GM19324 (cell line): ENCODE measurements around the gene SKP1.

Experiments
- ATAC-seq: cut with Tn5 transposase; IDR thresholded peaks from one replicate; pipeline ENCODE4 v1.9.1; 2021; ENCODE audit warnings: mild to moderate bottlenecking, moderate library complexity; ENCODE audit not compliant: unreplicated experiment, low FRiP score

The SKP1 gene

DNA sequence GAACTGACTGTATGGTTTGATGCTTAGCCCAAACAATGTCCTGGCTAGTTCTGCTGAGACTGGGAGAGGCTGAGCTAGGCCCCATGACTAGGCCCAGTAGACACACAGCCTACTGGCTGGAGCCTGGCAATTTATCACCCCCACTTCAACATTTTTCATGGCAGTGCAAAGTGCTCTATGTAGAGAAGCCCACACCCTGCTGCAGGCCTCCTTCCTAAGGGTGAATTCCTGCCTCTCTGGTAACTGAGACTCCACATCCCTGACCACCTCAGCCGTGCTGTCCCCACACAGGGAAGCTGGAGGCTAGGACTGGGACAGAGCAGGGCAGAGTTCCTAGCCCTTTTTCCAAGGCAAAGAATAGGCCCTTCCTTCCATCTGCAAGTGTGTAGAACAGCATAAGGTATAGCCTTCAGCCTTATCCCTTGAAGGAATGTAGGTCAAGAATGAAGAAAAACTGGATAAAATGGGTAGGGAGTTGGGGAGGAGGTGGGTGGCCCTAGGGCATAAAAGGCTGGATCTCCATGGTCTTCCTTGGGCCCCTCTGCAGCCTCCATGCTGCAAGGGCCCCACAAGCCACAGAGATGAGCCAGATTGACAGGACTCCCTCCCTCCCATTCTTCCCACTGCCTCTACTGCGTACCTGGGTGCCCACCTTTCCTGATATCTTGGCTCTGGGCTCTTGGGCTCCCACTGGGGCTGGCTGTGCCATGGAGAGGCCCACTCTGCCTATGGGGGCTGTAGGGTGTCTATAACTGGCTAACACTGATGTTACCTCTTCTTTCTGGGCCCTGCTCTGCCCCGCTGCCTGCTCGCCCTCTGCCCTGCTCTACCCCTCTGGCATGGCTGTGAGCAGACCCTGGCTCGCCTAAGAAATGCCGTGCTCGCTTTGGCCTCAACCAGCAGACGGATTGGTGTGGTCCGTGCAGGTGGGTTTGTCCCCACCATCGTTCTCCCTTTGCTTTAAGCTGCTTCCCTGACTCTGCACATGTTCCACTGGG lies 32.5 kb downstream of the SKP1 start:
- no peak for ATAC-seq

DNA sequence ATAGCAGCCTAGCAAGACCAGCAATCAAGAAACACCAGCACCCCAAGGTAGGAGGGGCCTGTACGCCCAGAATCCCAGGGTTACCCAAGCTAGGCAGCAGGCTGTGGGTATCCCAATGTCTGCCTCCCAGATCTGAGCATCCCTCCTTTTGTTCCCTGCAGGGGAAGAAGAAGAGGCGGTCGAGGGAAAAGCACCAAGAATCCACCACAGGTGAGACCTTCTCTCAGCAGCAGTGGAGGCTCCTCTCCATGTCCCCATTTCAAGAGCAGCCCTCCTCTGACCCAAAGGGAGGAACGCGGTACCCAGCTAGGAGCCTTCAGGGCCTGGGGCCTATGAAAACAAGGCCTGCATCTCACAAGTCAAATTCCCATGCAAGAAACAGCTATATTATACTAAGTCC lies 33.3 kb downstream of the SKP1 start:
- ATAC-seq = no peak

GRCh38 chr5:134142806-134143205 lies 33.9 kb downstream of the SKP1 start:
- no peak for ATAC-seq

GRCh38 chr5:134142052-134142451 lies 34.7 kb downstream of the SKP1 start:
- no peak for ATAC-seq

GRCh38 chr5:134141331-134142050 lies 35.3 kb downstream of the SKP1 start:
- ATAC-seq = no peak

- peak; percentile 42 for ATAC-seq
Measured at GRCh38 chr5:134140530-134141201, 36.1 kb downstream of the SKP1 start.

DNA sequence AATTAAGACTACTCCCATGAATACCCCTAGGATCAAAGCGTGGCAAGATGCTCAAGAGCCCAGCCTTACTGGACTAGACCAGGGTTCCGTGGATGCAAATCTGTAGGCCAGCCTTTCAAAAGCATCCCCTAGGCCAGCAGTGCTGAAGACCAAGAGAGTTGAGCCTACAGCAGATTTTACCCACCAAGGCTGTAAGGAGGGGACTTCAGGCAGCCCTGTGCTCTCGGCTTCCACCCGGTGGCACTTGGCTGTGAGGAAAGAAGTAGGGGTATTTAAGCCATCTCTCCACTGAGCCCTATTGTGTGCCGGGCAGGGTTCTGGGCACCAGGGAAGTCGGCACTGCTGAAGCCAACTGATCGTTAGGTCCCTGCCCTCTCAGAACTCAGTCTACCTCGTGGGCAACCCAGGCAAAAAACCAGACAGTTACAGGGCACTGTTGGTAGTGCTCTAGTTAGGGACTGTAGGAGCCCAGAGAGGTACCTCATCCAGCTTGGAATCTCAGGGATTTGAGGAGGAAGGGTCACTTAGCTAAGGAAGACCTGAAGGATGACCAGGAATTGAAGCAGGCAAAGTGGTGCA lies 36.8 kb downstream of the SKP1 start:
- ATAC-seq = no peak

DNA sequence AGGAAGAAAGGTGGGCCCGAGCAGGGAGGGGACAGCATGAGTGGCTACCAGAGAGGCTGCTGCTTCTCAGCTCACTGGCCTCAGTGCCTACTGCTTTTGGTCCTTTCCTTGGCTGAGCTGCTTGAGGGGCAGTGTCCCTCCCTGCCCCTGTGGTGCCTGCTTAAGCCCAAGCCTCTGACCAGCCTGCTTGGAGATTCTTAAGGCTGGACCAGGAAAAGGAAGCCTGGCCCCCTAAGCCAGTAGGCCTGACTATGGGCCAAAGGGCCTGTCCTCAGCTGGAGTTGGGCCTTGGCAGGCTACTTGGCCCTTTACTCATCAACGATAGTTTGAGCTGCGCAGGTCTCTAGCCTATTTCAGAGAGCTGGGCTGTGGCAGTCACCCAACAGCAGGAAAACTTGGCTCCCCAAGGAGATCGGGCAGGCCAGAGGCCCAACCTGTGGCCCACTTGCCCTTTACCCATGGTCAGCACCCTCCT lies 37.3 kb downstream of the SKP1 start:
- no peak for ATAC-seq

- ATAC-seq = no peak
Measured at GRCh38 chr5:134138416-134139376, 38.1 kb downstream of the SKP1 start.

DNA sequence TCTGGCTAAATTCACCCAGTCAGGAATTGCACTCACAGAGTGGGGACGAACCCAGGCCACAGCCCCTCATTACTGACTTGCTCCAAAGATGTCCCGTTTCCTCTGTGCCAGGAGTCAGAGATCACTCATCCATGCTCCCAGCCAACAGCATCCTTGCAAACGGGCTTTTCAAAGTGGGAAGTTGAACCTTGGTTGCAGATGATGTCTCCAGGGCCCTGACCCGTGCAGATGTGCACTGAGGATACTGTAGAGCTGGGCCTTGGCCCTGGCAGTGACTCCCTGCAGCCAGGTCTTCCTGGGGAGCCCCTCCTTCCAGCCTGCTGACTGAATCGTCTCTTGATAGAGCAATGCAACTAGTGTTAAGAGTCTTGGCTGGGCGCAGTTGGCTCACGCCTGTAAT lies 40.0 kb downstream of the SKP1 start:
- no peak for ATAC-seq

GRCh38 chr5:134136221-134136631 lies 40.5 kb downstream of the SKP1 start:
- no peak for ATAC-seq

DNA sequence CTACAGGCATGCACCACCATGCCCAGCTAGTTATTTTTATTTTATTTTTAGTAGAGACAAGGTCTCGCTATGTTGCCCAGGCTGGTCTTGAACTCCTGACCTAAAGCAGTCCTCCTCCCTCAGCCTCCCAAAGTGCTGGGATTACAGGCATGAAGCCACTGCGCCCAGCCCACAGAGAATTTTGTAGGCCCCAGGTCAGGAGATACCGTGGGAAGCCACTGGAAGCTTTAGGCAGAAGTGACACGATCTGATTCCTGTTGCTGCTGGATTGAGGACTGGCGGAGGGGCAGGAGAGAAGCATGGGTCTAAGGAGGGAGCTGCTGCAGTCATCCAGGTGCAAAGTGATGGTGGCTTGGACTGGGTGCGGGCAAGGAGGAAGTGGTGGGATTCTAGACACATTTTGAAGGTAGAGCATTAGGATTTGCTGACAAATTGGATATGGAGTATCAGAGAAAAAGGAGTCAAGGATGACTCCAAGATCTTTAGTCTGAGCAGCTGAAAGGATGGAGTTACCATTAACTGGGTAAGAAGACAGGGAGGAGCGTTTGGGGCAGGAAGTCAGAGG lies 41.6 kb downstream of the SKP1 start:
- ATAC-seq = no peak

- no peak for ATAC-seq
Measured at GRCh38 chr5:134133995-134134541, 42.7 kb downstream of the SKP1 start.

DNA sequence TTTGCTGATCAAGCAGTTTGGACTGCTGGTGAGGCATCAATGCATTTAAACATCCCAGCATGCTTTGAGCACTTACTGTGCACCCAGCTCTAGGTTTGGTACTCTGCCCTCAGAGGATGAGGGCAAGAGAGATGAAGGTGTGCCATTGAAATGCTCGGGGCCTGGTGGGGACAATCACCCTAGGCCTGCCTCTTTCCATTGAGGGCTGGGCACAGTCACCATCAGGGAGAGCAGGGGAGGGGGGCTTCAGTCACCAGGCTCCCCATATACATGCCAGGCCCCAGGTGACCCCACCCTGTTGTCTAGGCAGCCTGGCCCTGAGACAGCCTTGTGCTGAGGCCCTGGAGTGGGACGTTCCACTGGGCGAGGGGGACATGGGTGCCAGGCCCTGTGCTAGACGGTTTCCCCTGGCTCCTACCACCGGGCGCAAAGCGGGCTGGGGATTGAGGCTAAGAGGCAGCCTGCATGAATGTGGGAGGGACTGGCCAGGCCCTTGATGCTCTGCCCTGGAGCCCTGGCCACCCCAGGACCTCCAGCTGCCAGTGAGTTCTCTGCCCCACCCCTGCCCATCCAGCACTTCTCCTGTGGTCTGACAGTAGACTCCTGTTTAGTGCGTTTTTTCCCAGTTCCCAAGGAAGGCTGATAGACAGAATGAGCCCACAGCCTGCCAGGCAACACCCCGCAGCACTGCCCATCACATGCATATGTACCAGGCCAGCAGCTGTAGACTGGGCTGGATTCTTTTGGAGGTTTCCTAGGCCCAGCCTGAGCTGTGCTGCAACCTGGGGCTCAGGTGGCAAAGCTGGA lies 43.4 kb downstream of the SKP1 start:
- ATAC-seq = no peak

DNA sequence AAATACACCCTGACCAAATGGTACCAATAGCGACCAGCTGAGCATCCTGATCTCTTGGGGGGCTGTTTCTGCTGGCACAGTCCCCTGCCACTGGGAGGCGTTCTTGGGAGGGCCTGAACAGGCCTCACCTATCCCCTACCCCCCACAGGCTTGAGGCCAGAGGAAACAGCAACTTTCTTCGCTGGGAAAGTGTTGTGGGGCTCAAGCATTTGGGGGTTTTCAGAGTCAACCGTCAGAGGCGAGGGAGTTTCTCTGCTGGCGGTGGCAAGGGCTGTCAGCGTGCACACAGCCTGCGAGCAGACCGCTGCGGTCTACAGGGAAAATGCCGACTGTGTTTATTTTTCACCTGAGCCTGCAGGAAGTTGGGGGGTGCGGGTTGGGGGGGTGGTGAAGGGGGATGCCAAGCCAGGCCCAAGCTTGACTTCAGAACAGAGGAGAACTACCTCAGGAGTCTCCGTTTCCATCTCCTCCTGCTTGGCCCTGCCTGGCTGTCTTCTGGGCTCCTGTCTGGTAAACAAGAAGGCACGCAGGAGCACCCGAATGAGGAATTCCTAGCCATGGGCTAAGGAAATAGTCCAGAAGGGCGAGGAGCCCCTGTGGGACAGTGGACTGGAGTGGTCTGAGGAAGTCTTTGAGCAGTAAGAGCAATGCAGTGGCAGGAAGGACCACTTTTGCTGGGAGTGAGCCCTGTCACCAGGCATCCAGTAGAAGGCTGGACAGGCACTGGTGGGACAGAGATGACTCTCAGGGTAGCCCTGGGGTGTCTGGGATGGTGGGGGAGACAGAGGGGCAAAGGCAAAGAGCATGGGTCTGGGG lies 44.2 kb downstream of the SKP1 start:
- no peak for ATAC-seq

GRCh38 chr5:134131578-134132350 lies 45.0 kb downstream of the SKP1 start:
- ATAC-seq = no peak
